H9 (cell line): ENCODE data around the gene TGFA. TPM values are rescaled to one million over a fixed set of nuclear protein-coding genes. Genes with fewer than 3 reads are reported as not detected.

Experiments
- DNase-seq: peaks from one replicate; pipeline ENCODE4 v3.0.0-alpha.2; 2017
- H2AFZ ChIP-seq: one replicate; pipeline ENCODE4 v1.6.1; 2013; ENCODE audit warnings: mild to moderate bottlenecking, low read length, control low read depth, moderate library complexity
- H2AK5ac ChIP-seq: 2 replicates; pipeline ENCODE4 v1.6.1; 2013; ENCODE audit warnings: low read length, control low read depth, mixed read lengths; ENCODE audit not compliant: insufficient read length
- H2BK120ac ChIP-seq: one replicate; pipeline ENCODE4 v1.6.1; 2013; ENCODE audit warnings: low read depth, mild to moderate bottlenecking, low read length, control low read depth, inconsistent platforms; ENCODE audit not compliant: poor library complexity, severe bottlenecking
- H2BK12ac ChIP-seq: 2 replicates; pipeline ENCODE4 v1.6.1; 2013; ENCODE audit warnings: low read length, control low read depth, mixed read lengths, low read depth; ENCODE audit not compliant: insufficient read length
- H2BK15ac ChIP-seq: 2 replicates; pipeline ENCODE4 v1.6.1; 2013; ENCODE audit warnings: low read depth, low read length, control low read depth
- H2BK20ac ChIP-seq: one replicate; pipeline ENCODE4 v1.6.1; 2013; ENCODE audit warnings: low read depth, mild to moderate bottlenecking, low read length, control low read depth, inconsistent platforms; ENCODE audit not compliant: poor library complexity, severe bottlenecking
- H2BK5ac ChIP-seq: 2 replicates; pipeline ENCODE4 v1.6.1; 2013; ENCODE audit warnings: low read length, control low read depth, mixed read lengths; ENCODE audit not compliant: insufficient read length
- H3K14ac ChIP-seq: 2 replicates; pipeline ENCODE4 v1.6.1; 2013; ENCODE audit warnings: low read length, control low read depth; ENCODE audit not compliant: insufficient read depth
- H3K18ac ChIP-seq: 2 replicates; pipeline ENCODE4 v1.6.1; 2013; ENCODE audit warnings: low read depth, mild to moderate bottlenecking, mixed read lengths, low read length, control low read depth; ENCODE audit not compliant: insufficient read length
- H3K23ac ChIP-seq: 2 replicates; pipeline ENCODE4 v1.6.1; 2013; ENCODE audit warnings: low read length, control low read depth, mixed read lengths, low read depth; ENCODE audit not compliant: insufficient read length
- H3K23me2 ChIP-seq: 2 replicates; pipeline ENCODE4 v1.6.1; 2013; ENCODE audit warnings: low read depth, mild to moderate bottlenecking, mixed read lengths, low read length, control low read depth; ENCODE audit not compliant: insufficient read length, poor library complexity, severe bottlenecking
- H3K27ac ChIP-seq: 2 replicates; pipeline ENCODE4 v1.5.1; 2013; ENCODE audit warnings: low read length, control low read depth, mixed read lengths, low read depth; ENCODE audit not compliant: insufficient read length
- H3K27me3 ChIP-seq: 2 replicates; pipeline ENCODE4 v1.6.1; 2013; ENCODE audit warnings: low read length, control low read depth, inconsistent platforms; ENCODE audit not compliant: insufficient read depth
- H3K4ac ChIP-seq: 2 replicates; pipeline ENCODE4 v1.6.1; 2013; ENCODE audit warnings: low read depth, mild to moderate bottlenecking, control low read depth, inconsistent platforms, low read length, moderate library complexity
- H3K4me1 ChIP-seq: 2 replicates; pipeline ENCODE4 v1.6.1; 2013; ENCODE audit warnings: low read length, control low read depth, inconsistent platforms; ENCODE audit not compliant: insufficient read depth
- H3K4me2 ChIP-seq: 2 replicates; pipeline ENCODE4 v1.6.1; 2013; ENCODE audit warnings: low read length, control low read depth, mixed read lengths; ENCODE audit not compliant: insufficient read length, insufficient read depth
- H3K56ac ChIP-seq: 2 replicates; pipeline ENCODE4 v1.6.1; 2013; ENCODE audit warnings: low read depth, mild to moderate bottlenecking, mixed read lengths, low read length, control low read depth; ENCODE audit not compliant: insufficient read length
- H3K79me1 ChIP-seq: 2 replicates; pipeline ENCODE4 v1.6.1; 2013; ENCODE audit warnings: low read depth, mild to moderate bottlenecking, moderate library complexity, low read length, control low read depth, inconsistent platforms; ENCODE audit not compliant: insufficient read depth, poor library complexity, severe bottlenecking
- H3K79me2 ChIP-seq: 2 replicates; pipeline ENCODE4 v1.6.1; 2013; ENCODE audit warnings: low read length, control low read depth, inconsistent platforms; ENCODE audit not compliant: insufficient read depth
- H3K9ac ChIP-seq: 2 replicates; pipeline ENCODE4 v1.6.1; 2013; ENCODE audit warnings: low read length, control low read depth, mixed read lengths; ENCODE audit not compliant: insufficient read length; ENCODE audit errors: extremely low read depth
- H3K9me3 ChIP-seq: one replicate; pipeline ENCODE4 v1.6.1; 2013; ENCODE audit warnings: low read depth, low read length, inconsistent platforms; ENCODE audit not compliant: control insufficient read depth
- H3T11ph ChIP-seq: one replicate; pipeline ENCODE4 v1.6.1; 2013; ENCODE audit warnings: mild to moderate bottlenecking, low read length, control low read depth, inconsistent platforms
- H4K20me1 ChIP-seq: one replicate; pipeline ENCODE4 v1.6.1; 2013; ENCODE audit not compliant: control insufficient read depth, insufficient read length, insufficient read depth
- H4K5ac ChIP-seq: 2 replicates; pipeline ENCODE4 v1.6.1; 2013; ENCODE audit warnings: low read depth, mild to moderate bottlenecking, mixed read lengths, low read length, control low read depth; ENCODE audit not compliant: insufficient read length
- H4K8ac ChIP-seq: replicated peaks from 2 replicates; pipeline ENCODE4 v1.6.1; 2013; ENCODE audit warnings: low read length, control low read depth, mixed read lengths, low read depth; ENCODE audit not compliant: insufficient read length
- H4K91ac ChIP-seq: 2 replicates; pipeline ENCODE4 v1.6.1; 2013; ENCODE audit warnings: low read depth, mild to moderate bottlenecking, moderate library complexity, mixed read lengths, low read length, control low read depth; ENCODE audit not compliant: insufficient read length
- H3K27ac Mint-ChIP-seq, 3 experiments: 2 replicates in 2 of 3; 3 replicates in 1 of 3; pipeline ENCODE4 v1.8.0; 2020 to 2021; ENCODE audit warnings: mixed read lengths in 3 of 3, mild to moderate bottlenecking in 1 of 3, moderate library complexity in 1 of 3
- H3K27me3 Mint-ChIP-seq: 2 replicates; pipeline ENCODE4 v1.8.0; 2021; ENCODE audit warnings: low read depth, mild to moderate bottlenecking, moderate library complexity, mixed read lengths
- H3K36me3 Mint-ChIP-seq, 3 experiments: 2 replicates in 2 of 3; 3 replicates in 1 of 3; pipeline ENCODE4 v1.8.0; 2020 to 2021; ENCODE audit warnings: low read depth in 3 of 3, mixed read lengths in 3 of 3; ENCODE audit not compliant: insufficient read depth in 1 of 3
- H3K4me1 Mint-ChIP-seq, 2 experiments: 2 replicates each; pipeline ENCODE4 v1.8.0; 2020; ENCODE audit warnings: mixed read lengths in 2 of 2
- H3K4me3 Mint-ChIP-seq, 2 experiments: 2 replicates in 1 of 2; 3 replicates in 1 of 2; pipeline ENCODE4 v1.8.0; 2020 to 2021; ENCODE audit warnings: mild to moderate bottlenecking in 2 of 2, mixed read lengths in 2 of 2, moderate library complexity in 1 of 2
- H3K9me3 Mint-ChIP-seq, 2 experiments: 2 replicates in 1 of 2; 3 replicates in 1 of 2; pipeline ENCODE4 v1.8.0; 2020; ENCODE audit warnings: mild to moderate bottlenecking in 2 of 2, mixed read lengths in 2 of 2, moderate library complexity in 1 of 2
- CTCF ChIP-seq: fragments of 200-600 bp; sonication (generic); conservative IDR thresholded peaks from 3 replicates; pipeline ENCODE4 v1.8.0; 2021; ENCODE audit warnings: antibody characterized with exemption, mild to moderate bottlenecking
- total RNA-seq: library from RNA; stranded (reverse); gene quantifications from 2 replicates; pipeline ENCODE4 v1.2.1, GENCODE V29; 2021

The TGFA gene
- total RNA-seq, 1 experiment from 2014 or later, result 3.3 TPM

- Histone ChIP-seq H3K14ac (no peak overlapping the region), H4K8ac (no peak overlapping the region), H4K5ac (no peak overlapping the region), H3K4me1 (peaks cover 2% of the 10 kb centered on the region; the same call in 1 of the 2 replicates), H3K27me3 (no peaks in the 10 kb centered on the region), H2BK20ac (no peak overlapping the region), H3K23me2 (no peaks in the 10 kb centered on the region), H4K20me1 (no peaks in the 10 kb centered on the region), H4K91ac (no peak overlapping the region), H3K4me2 (no peak overlapping the region), H3K4ac (no peak overlapping the region), H2BK15ac (no peak overlapping the region), H3K27ac (no peak overlapping the region), H2AFZ (no peak overlapping the region), H2AK5ac (no peak overlapping the region), H2BK120ac (no peak overlapping the region), H3T11ph (no peak overlapping the region), H3K79me1 (no peaks in the 10 kb centered on the region), H3K23ac (no peak overlapping the region), H3K9ac (no peak overlapping the region), H2BK5ac (no peak overlapping the region), H3K18ac (no peak overlapping the region), H3K56ac (no peak overlapping the region), H2BK12ac (no peak overlapping the region), H3K79me2 (no peaks in the 10 kb centered on the region), H3K9me3 (no peaks in the 10 kb centered on the region)
- H3K27ac Mint-ChIP-seq, result no peak overlapping the region
- peak; percentile 56 for TF ChIP-seq CTCF
- peaks cover 14 to 18% of the 10 kb centered on the region in 2 experiments for H3K4me1 Mint-ChIP-seq
- no peak overlapping the region for H3K4me3 Mint-ChIP-seq
- no peaks in the 10 kb centered on the region for H3K36me3 Mint-ChIP-seq
- DNase-seq, result no peak
- H3K9me3 Mint-ChIP-seq, result no peaks in the 10 kb centered on the region
- no peaks in the 10 kb centered on the region for H3K27me3 Mint-ChIP-seq
These were observed 55.6 kb downstream of the TGFA start for GRCh38 chr2:70498054-70498453.
